ENCODE data around the gene LYST. TPM values are rescaled to one million over a fixed set of nuclear protein-coding genes. Genes with fewer than 3 reads are reported as not detected.

Gene LYST
- total and polyA plus RNA-seq, 2 donors (not counting 1 experiment from before 2014, with no cell fraction given), result 7.5 to 50.2 TPM

- Histone ChIP-seq H3K9ac (ENCODE audit: insufficient read depth, low read length) (no peak overlapping the region), H3K4me3 (replicated peaks in 1 of 4; ENCODE audit: control extremely low read depth in 1 of 4, insufficient read depth in 1 of 4, low read depth in 3 of 4, low read length in 4 of 4) (no peak overlapping the region), H2AFZ (ENCODE audit: low read length) (no peak overlapping the region), H3K79me2 (ENCODE audit: control insufficient read depth, insufficient read depth, low read length) (no peaks in the 10 kb centered on the region), H3K9me3 (ENCODE audit: control insufficient read depth, insufficient read depth, low read depth, low read length) (no peaks in the 10 kb centered on the region), H3K27ac (ENCODE audit: insufficient read depth, low read length) (peak overlapping the region; percentile 67), H3K27me3 (ENCODE audit: control insufficient read depth, insufficient read depth, low read length) (no peaks in the 10 kb centered on the region), H3K4me1 (ENCODE audit: control insufficient read depth, extremely low read depth, insufficient read depth, low read length) (peaks cover 19% of the 10 kb centered on the region), H4K20me1 (ENCODE audit: control insufficient read depth, extremely low read depth, insufficient read depth, low read length) (no peaks in the 10 kb centered on the region), H3K4me2 (ENCODE audit: extremely low read depth, insufficient read depth, low read length) (peak overlapping the region; percentile 25), H3K36me3 (ENCODE audit: control insufficient read depth, insufficient read depth, low read length) (no peaks in the 10 kb centered on the region)
- TF ChIP-seq EZH2 (IDR thresholded peaks at IDR 0.05; ENCODE audit: low read length, missing control alignments), result no peak
- TF ChIP-seq, protein P1, sequence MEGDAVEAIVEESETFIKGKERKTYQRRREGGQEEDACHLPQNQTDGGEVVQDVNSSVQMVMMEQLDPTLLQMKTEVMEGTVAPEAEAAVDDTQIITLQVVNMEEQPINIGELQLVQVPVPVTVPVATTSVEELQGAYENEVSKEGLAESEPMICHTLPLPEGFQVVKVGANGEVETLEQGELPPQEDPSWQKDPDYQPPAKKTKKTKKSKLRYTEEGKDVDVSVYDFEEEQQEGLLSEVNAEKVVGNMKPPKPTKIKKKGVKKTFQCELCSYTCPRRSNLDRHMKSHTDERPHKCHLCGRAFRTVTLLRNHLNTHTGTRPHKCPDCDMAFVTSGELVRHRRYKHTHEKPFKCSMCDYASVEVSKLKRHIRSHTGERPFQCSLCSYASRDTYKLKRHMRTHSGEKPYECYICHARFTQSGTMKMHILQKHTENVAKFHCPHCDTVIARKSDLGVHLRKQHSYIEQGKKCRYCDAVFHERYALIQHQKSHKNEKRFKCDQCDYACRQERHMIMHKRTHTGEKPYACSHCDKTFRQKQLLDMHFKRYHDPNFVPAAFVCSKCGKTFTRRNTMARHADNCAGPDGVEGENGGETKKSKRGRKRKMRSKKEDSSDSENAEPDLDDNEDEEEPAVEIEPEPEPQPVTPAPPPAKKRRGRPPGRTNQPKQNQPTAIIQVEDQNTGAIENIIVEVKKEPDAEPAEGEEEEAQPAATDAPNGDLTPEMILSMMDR (conservative IDR thresholded peaks at IDR 0.05 in 1 of 2, IDR thresholded peaks at IDR 0.05 in 1 of 2; ENCODE audit: low read depth in 1 of 2, low read length in 2 of 2), result no peak
- DNase-seq (ENCODE audit: low read depth in 2 of 2), result peak; percentile 86 to 87
These were observed 42.2 kb upstream of the LYST start for GRCh38 chr1:235908742-235909520.

GRCh38 chr1:235907897-235908240, 41.2 kb upstream of the LYST start:
- no peaks in the 10 kb centered on the region for H3K27me3 ChIP-seq (ENCODE audit: control insufficient read depth, insufficient read depth, low read length)
- H3K79me2 ChIP-seq (ENCODE audit: control insufficient read depth, insufficient read depth, low read length), result no peaks in the 10 kb centered on the region
- no peak for DNase-seq (ENCODE audit: low read depth in 2 of 2)
- TF ChIP-seq, protein P1 (conservative IDR thresholded peaks at IDR 0.05 in 1 of 2, IDR thresholded peaks at IDR 0.05 in 1 of 2; ENCODE audit: low read depth in 1 of 2, low read length in 2 of 2), result no peak
- TF ChIP-seq EZH2 (IDR thresholded peaks at IDR 0.05; ENCODE audit: low read length, missing control alignments), result no peak
- no peak overlapping the region for H3K27ac ChIP-seq (ENCODE audit: insufficient read depth, low read length)
- H3K4me3 ChIP-seq (replicated peaks in 1 of 4; ENCODE audit: control extremely low read depth in 1 of 4, insufficient read depth in 1 of 4, low read depth in 3 of 4, low read length in 4 of 4), result no peak overlapping the region
- H2AFZ ChIP-seq (ENCODE audit: low read length), result no peak overlapping the region
- no peak overlapping the region for H3K4me2 ChIP-seq (ENCODE audit: extremely low read depth, insufficient read depth, low read length)
- H3K9ac ChIP-seq (ENCODE audit: insufficient read depth, low read length), result no peak overlapping the region
- H3K9me3 ChIP-seq (ENCODE audit: control insufficient read depth, insufficient read depth, low read depth, low read length), result no peaks in the 10 kb centered on the region
- H3K36me3 ChIP-seq (ENCODE audit: control insufficient read depth, insufficient read depth, low read length), result no peaks in the 10 kb centered on the region
- no peaks in the 10 kb centered on the region for H4K20me1 ChIP-seq (ENCODE audit: control insufficient read depth, extremely low read depth, insufficient read depth, low read length)
- H3K4me1 ChIP-seq (ENCODE audit: control insufficient read depth, extremely low read depth, insufficient read depth, low read length), result peaks cover 23% of the 10 kb centered on the region

DNA sequence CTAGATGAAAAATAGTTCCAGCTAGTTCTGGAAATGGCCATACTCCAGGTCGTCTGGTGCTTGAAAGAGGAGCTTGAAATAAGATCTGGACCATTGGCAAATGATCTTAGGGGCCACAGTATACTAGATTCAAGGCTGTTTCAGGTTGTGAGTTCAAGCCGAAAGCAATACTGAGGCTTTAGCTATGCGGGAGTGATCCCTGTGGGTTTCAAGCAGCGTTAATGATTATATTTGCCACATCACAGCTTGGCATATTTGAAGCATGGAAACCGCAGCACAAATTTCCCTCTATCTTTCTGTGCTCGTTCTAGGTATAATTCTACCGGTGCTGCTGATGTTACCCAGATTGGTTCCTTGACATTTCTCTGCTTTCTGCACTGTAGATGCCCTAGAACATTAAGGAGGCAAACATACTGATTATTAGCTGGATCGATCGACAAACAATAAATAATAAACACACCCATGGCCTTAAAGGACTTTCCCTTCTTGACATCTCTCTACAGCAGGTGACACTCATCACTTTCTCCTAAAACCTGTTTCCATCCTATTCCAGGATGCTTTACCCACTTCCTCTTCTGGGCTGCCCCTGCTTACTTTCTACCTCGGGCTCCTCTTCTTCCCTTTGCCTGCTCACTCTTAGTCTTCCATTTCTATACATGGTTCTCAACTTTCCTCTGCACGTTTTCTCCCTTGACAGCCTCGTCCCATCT, 40.6 kb upstream of the LYST start:
- H3K4me1 ChIP-seq (ENCODE audit: control insufficient read depth, extremely low read depth, insufficient read depth, low read length), result peaks cover 23% of the 10 kb centered on the region

More for the DNA sequence above, 40.6 kb upstream of the LYST start:
- H3K4me3 ChIP-seq (replicated peaks in 1 of 4; ENCODE audit: control extremely low read depth in 1 of 4, insufficient read depth in 1 of 4, low read depth in 3 of 4, low read length in 4 of 4), result no peak overlapping the region
- H3K27me3 ChIP-seq (ENCODE audit: control insufficient read depth, insufficient read depth, low read length), result no peaks in the 10 kb centered on the region
- no peak for DNase-seq (ENCODE audit: low read depth in 2 of 2)
- H2AFZ ChIP-seq (ENCODE audit: low read length), result no peak overlapping the region
- H3K79me2 ChIP-seq (ENCODE audit: control insufficient read depth, insufficient read depth, low read length), result no peaks in the 10 kb centered on the region
- no peak overlapping the region for H3K27ac ChIP-seq (ENCODE audit: insufficient read depth, low read length)
- TF ChIP-seq EZH2 (IDR thresholded peaks at IDR 0.05; ENCODE audit: low read length, missing control alignments), result no peak
- TF ChIP-seq, protein P1 (conservative IDR thresholded peaks at IDR 0.05 in 1 of 2, IDR thresholded peaks at IDR 0.05 in 1 of 2; ENCODE audit: low read depth in 1 of 2, low read length in 2 of 2), result no peak
- no peaks in the 10 kb centered on the region for H4K20me1 ChIP-seq (ENCODE audit: control insufficient read depth, extremely low read depth, insufficient read depth, low read length)
- no peaks in the 10 kb centered on the region for H3K9me3 ChIP-seq (ENCODE audit: control insufficient read depth, insufficient read depth, low read depth, low read length)
- no peaks in the 10 kb centered on the region for H3K36me3 ChIP-seq (ENCODE audit: control insufficient read depth, insufficient read depth, low read length)
- H3K9ac ChIP-seq (ENCODE audit: insufficient read depth, low read length), result no peak overlapping the region
- H3K4me2 ChIP-seq (ENCODE audit: extremely low read depth, insufficient read depth, low read length), result no peak overlapping the region

Data from fibroblast of lung (primary cell).